ENCODE results near the gene NXPH3.
A peak's percentile ranks its signal among the peaks of the same experiment; 100 is the strongest.

The NXPH3 gene

DNA sequence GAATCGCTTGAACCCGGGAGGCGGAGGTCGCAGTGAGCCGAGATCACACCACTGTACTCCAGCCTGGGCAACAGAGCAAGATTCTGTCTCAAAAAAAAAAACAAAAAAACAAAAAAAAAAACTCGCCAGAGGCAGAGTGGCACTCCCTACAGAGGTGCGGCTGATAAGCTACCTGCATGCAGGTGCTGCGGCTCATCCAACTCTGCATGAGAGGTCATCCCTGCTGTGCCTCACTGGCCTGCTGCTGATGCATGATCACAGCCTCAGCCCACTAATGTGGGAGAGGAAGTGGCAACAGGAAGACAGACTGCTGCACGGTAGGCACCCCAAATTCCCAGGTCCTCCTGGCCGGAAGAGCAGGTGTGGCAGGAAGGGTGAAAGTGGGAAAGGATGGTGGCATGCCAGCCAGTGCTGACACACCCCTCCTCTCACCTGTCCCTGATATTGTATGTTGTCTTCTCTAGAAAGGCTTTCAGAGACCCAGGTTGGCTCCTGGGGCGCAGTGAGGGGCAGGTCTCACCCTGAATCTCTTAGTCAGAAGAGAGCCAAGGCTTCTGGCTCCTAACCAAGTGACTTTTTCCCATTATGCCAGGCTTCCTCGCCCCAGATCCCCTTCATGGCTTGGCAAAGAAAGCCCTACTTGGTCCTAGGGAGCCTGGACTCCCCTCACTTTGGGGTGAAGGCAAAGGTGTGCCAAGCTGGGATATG lies 11.8 kb downstream of the NXPH3 start:
- H3K27ac ChIP-seq (ENCODE audit: poor library complexity, severe bottlenecking): no peak overlapping the region
- peaks cover 13% of the 10 kb centered on the region for H3K4me1 ChIP-seq (ENCODE audit: insufficient read depth, poor library complexity, severe bottlenecking)
- no peaks in the 10 kb centered on the region for H3K27me3 ChIP-seq (ENCODE audit: insufficient read depth, poor library complexity, severe bottlenecking)
- TF ChIP-seq, protein P1, sequence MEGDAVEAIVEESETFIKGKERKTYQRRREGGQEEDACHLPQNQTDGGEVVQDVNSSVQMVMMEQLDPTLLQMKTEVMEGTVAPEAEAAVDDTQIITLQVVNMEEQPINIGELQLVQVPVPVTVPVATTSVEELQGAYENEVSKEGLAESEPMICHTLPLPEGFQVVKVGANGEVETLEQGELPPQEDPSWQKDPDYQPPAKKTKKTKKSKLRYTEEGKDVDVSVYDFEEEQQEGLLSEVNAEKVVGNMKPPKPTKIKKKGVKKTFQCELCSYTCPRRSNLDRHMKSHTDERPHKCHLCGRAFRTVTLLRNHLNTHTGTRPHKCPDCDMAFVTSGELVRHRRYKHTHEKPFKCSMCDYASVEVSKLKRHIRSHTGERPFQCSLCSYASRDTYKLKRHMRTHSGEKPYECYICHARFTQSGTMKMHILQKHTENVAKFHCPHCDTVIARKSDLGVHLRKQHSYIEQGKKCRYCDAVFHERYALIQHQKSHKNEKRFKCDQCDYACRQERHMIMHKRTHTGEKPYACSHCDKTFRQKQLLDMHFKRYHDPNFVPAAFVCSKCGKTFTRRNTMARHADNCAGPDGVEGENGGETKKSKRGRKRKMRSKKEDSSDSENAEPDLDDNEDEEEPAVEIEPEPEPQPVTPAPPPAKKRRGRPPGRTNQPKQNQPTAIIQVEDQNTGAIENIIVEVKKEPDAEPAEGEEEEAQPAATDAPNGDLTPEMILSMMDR (IDR thresholded peaks at IDR 0.05; ENCODE audit: poor library complexity, severe bottlenecking): no peak
- H3K9me3 ChIP-seq (ENCODE audit: severe bottlenecking): no peaks in the 10 kb centered on the region
- H3K36me3 ChIP-seq (ENCODE audit: low read depth): no peaks in the 10 kb centered on the region
- DNase-seq (ENCODE audit: low spot score): no peak
- ATAC-seq (ENCODE audit: low read depth): no peak
- H3K4me3 ChIP-seq (ENCODE audit: severe bottlenecking): no peak overlapping the region

DNA sequence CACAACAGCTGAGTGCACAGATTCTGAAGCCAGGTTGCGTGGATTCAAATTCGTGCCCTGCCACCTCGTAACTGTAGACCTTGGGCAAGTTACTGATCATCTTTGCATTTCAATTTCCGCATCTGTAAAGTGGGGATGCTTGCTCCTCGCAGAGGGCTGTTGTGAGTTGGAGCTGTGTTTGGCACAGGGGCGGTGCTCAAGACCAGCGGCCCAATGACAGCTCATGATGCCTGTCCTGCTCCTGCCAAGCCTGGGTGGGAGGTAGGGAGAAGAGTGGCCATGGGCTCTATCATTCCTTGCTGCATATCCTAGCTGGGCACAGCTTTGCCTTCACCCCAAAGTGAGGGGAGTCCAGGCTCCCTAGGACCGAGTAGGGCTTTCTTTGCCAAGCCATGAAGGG lies 12.6 kb downstream of the NXPH3 start:
- TF ChIP-seq, protein P1 (IDR thresholded peaks at IDR 0.05; ENCODE audit: poor library complexity, severe bottlenecking): no peak
- H3K4me3 ChIP-seq (ENCODE audit: severe bottlenecking): no peak overlapping the region
- H3K4me1 ChIP-seq (ENCODE audit: insufficient read depth, poor library complexity, severe bottlenecking): peaks cover 6% of the 10 kb centered on the region
- H3K36me3 ChIP-seq (ENCODE audit: low read depth): no peaks in the 10 kb centered on the region
- no peaks in the 10 kb centered on the region for H3K9me3 ChIP-seq (ENCODE audit: severe bottlenecking)
- ATAC-seq (ENCODE audit: low read depth) (no peak), DNase-seq (ENCODE audit: low spot score) (no peak)
- no peak overlapping the region for H3K27ac ChIP-seq (ENCODE audit: poor library complexity, severe bottlenecking)
- H3K27me3 ChIP-seq (ENCODE audit: insufficient read depth, poor library complexity, severe bottlenecking): no peaks in the 10 kb centered on the region

DNA sequence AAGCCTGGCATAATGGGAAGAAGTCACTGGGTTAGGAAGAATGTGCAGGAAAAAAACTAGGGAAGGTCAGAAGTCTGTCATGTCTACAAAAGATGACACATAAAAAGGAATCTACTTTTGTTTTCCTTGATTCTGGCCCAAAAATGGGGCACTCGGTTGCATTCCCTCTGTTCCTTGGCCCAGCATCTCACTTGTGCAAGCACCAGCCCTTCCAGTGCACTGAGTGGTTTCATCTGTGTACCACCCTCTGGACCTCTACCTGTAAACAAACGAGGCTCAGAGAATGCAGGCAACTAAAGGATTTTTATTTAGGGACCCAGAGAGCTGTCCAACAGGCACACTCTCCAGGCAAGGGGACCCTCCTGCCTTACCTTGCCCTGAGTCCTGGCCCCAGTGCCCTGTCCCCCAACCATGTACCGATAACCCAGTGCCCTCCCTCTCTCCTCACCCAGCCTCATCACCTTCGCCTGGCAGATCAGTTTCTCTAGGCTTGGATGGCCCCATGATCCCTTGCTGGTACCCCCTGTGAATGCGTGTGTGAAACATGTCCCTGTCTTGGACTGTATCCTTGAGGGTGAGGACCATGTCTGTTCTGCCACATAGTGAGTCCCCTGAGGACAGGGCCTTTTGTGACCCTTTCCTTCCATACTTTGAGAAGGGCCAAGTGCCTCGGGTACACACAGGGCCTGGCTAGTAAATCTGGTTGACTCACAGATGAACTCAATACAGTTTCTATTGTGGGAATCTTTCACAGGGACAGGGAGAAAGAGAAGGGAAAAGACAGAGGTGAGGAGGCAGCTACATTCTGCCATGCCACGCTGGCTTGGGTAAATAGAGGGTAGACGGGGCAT lies 13.3 kb downstream of the NXPH3 start:
- no peaks in the 10 kb centered on the region for H3K27me3 ChIP-seq (ENCODE audit: insufficient read depth, poor library complexity, severe bottlenecking)
- H3K9me3 ChIP-seq (ENCODE audit: severe bottlenecking): no peaks in the 10 kb centered on the region
- TF ChIP-seq, protein P1 (IDR thresholded peaks at IDR 0.05; ENCODE audit: poor library complexity, severe bottlenecking): no peak
- DNase-seq (ENCODE audit: low spot score): no peak
- peak; percentile 41 for ATAC-seq (ENCODE audit: low read depth)
- peaks cover 3% of the 10 kb centered on the region for H3K4me1 ChIP-seq (ENCODE audit: insufficient read depth, poor library complexity, severe bottlenecking)
- no peak overlapping the region for H3K4me3 ChIP-seq (ENCODE audit: severe bottlenecking)
- no peak overlapping the region for H3K27ac ChIP-seq (ENCODE audit: poor library complexity, severe bottlenecking)
- no peaks in the 10 kb centered on the region for H3K36me3 ChIP-seq (ENCODE audit: low read depth)

DNA sequence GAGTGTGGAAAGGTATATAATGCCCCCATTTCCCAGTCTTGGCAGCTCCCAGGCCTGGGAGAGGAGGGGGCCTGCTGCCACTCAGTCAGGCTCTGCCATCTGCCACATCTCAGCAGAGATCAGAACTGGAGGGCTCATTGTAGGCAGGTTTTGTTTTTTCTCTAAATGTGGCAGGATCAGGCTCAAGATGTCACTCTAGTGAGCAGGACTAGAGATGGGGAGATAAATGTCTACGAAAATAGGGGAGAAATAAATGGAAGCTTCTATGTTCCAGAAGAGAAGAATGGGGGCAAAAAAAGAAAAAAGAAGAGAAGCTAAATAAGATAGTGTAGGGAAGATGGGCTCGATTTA lies 13.9 kb downstream of the NXPH3 start:
- TF ChIP-seq, protein P1 (IDR thresholded peaks at IDR 0.05; ENCODE audit: poor library complexity, severe bottlenecking): no peak
- no peak for DNase-seq (ENCODE audit: low spot score)
- H3K9me3 ChIP-seq (ENCODE audit: severe bottlenecking): no peaks in the 10 kb centered on the region
- H3K27me3 ChIP-seq (ENCODE audit: insufficient read depth, poor library complexity, severe bottlenecking): no peaks in the 10 kb centered on the region
- H3K27ac ChIP-seq (ENCODE audit: poor library complexity, severe bottlenecking): no peak overlapping the region
- peaks cover 3% of the 10 kb centered on the region for H3K4me1 ChIP-seq (ENCODE audit: insufficient read depth, poor library complexity, severe bottlenecking)
- ATAC-seq (ENCODE audit: low read depth): no peak
- H3K4me3 ChIP-seq (ENCODE audit: severe bottlenecking): no peak overlapping the region
- no peaks in the 10 kb centered on the region for H3K36me3 ChIP-seq (ENCODE audit: low read depth)

DNA sequence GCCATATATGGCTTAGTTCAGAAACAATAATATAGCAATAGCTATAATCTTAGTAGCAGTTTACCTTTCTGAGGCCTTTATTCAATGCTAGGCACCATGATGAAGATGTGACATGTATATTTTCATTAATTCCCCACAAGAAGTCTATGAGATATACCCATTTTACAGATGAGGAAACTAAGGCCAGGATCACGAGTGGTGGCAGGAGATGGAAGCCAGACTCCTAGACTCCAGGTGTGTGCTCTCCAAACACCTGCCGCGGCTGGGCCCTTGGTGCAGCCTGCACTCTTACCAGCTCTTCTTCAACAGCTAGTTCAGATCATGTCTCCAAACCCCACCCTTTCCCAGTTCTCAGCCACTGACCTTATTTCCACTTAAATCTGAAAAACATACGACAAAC lies 15.2 kb downstream of the NXPH3 start:
- no peaks in the 10 kb centered on the region for H3K36me3 ChIP-seq (ENCODE audit: low read depth)
- no peaks in the 10 kb centered on the region for H3K9me3 ChIP-seq (ENCODE audit: severe bottlenecking)
- H3K27me3 ChIP-seq (ENCODE audit: insufficient read depth, poor library complexity, severe bottlenecking): no peaks in the 10 kb centered on the region
- no peak overlapping the region for H3K27ac ChIP-seq (ENCODE audit: poor library complexity, severe bottlenecking)
- TF ChIP-seq, protein P1 (IDR thresholded peaks at IDR 0.05; ENCODE audit: poor library complexity, severe bottlenecking): no peak
- no peak overlapping the region for H3K4me3 ChIP-seq (ENCODE audit: severe bottlenecking)
- no peak for DNase-seq (ENCODE audit: low spot score)
- no peak for ATAC-seq (ENCODE audit: low read depth)
- H3K4me1 ChIP-seq (ENCODE audit: insufficient read depth, poor library complexity, severe bottlenecking): peaks cover 3% of the 10 kb centered on the region
